GM12874 (cell line): ENCODE measurements around the gene SPATA20.

Experiments used
- TF ChIP-seq, protein P1 (sequence below): IDR thresholded peaks from 2 replicates; pipeline ENCODE4 v1.5.1; 2011; ENCODE audit warnings: low read depth, mild to moderate bottlenecking, control low read depth, low read length, moderate library complexity; ENCODE audit not compliant: insufficient read depth

The SPATA20 gene

DNA sequence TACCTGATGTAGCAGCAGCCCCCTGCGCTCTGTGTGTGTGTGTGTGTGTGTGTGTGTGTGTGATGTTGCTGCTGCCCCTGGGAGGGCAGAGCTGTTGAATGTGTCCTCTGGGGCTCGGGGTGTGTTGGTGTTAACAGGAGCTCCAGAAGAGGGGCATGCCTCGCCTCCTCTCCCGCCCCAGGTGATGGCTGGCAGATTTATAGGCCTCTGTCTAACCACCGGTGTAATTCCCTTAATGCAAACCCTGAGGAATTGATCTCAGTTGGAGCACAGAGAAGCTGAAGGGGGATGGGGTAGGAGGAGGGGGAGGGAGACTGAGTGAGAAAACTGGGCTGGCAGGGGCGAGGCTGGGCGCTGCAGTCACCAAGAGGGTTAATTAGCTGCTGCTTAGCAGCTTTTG, 23.6 kb downstream of the SPATA20 start:
- TF ChIP-seq, protein P1, sequence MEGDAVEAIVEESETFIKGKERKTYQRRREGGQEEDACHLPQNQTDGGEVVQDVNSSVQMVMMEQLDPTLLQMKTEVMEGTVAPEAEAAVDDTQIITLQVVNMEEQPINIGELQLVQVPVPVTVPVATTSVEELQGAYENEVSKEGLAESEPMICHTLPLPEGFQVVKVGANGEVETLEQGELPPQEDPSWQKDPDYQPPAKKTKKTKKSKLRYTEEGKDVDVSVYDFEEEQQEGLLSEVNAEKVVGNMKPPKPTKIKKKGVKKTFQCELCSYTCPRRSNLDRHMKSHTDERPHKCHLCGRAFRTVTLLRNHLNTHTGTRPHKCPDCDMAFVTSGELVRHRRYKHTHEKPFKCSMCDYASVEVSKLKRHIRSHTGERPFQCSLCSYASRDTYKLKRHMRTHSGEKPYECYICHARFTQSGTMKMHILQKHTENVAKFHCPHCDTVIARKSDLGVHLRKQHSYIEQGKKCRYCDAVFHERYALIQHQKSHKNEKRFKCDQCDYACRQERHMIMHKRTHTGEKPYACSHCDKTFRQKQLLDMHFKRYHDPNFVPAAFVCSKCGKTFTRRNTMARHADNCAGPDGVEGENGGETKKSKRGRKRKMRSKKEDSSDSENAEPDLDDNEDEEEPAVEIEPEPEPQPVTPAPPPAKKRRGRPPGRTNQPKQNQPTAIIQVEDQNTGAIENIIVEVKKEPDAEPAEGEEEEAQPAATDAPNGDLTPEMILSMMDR, result no peak

DNA sequence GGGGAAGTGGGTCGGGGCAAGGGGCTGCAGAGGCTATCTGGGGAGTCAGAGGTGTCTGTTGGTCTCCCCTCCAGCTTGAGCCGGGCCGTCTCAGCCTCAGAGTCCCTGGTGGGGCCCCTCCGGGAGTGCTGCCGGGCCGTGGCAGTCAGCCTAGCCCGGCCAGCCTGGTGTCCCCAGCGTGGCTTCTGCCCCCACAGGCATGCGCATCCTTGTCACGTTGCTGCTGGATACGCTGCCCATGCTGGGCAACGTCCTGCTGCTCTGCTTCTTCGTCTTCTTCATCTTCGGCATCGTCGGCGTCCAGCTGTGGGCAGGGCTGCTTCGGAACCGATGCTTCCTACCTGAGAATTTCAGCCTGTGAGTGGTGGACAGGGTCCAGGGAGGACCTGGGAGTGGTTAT, 24.7 kb downstream of the SPATA20 start:
- TF ChIP-seq, protein P1, result no peak

DNA sequence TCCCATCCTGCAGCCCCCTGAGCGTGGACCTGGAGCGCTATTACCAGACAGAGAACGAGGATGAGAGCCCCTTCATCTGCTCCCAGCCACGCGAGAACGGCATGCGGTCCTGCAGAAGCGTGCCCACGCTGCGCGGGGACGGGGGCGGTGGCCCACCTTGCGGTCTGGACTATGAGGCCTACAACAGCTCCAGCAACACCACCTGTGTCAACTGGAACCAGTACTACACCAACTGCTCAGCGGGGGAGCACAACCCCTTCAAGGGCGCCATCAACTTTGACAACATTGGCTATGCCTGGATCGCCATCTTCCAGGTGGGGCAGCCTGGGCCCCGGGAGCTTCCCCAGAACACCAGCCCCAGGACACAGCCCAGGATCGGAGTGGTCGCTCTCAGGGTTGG, 25.6 kb downstream of the SPATA20 start:
- TF ChIP-seq, protein P1, result no peak

DNA sequence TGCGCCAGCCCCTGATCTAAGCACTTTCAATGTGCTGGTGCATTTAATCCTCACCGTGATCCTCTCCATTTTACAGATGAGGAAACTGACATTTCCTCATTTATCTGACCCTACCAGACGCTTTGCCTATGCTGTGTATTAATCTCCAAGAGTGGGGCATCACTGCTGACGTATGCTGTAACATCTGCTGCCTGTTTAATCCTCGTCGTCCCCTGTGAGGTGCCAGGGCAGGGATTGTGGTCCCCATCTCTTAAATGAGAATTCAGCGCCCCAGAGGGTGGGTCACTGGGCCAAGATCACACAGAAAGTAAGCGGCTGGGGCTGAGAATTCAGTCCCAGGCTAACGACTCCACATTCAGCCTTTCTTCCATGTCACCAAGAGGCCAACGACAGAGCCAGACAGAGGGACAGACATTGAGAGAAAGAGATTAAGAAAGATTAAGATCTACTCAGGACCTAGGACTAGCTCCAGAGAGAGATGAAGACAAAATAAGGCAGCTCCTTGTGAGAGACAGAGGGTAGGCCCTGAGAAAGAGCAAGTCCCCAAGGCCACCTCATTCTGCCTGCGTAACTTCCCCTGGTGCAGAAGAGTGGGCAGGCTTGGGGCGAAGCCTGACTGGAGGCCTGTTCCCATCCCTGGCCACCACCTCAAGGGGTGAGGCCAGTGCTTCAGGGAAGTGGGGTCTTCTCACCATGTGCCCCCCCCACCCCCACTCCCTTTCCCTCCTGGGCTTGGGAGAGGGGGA, 27.1 kb downstream of the SPATA20 start:
- TF ChIP-seq, protein P1, result no peak

DNA sequence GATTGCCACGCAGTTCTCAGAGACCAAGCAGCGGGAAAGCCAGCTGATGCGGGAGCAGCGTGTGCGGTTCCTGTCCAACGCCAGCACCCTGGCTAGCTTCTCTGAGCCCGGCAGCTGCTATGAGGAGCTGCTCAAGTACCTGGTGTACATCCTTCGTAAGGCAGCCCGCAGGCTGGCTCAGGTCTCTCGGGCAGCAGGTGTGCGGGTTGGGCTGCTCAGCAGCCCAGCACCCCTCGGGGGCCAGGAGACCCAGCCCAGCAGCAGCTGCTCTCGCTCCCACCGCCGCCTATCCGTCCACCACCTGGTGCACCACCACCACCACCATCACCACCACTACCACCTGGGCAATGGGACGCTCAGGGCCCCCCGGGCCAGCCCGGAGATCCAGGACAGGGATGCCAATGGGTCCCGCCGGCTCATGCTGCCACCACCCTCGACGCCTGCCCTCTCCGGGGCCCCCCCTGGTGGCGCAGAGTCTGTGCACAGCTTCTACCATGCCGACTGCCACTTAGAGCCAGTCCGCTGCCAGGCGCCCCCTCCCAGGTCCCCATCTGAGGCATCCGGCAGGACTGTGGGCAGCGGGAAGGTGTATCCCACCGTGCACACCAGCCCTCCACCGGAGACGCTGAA, 28.7 kb downstream of the SPATA20 start:
- TF ChIP-seq, protein P1, result peak; percentile 13; the same call in 1 of the 2 replicates

DNA sequence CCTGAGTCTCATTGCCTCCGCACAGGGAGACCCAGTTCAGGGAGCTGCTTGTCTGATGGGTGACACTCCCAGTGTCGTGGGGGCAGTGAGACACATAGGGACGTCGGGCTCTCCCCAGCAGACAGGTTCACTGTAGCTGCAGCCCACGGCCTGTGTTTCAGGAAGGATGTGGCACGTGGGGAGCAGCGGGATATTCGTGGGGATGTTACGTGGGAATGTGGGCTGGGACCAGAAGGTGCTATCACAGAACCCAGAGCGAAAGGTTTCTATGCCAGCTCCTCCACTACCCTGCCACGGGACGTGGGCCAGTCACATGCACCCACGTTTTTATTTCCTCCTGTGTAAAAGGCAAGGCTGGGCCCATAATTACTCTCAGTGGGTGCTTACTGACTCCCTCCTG, 29.9 kb downstream of the SPATA20 start:
- TF ChIP-seq, protein P1, result no peak

DNA sequence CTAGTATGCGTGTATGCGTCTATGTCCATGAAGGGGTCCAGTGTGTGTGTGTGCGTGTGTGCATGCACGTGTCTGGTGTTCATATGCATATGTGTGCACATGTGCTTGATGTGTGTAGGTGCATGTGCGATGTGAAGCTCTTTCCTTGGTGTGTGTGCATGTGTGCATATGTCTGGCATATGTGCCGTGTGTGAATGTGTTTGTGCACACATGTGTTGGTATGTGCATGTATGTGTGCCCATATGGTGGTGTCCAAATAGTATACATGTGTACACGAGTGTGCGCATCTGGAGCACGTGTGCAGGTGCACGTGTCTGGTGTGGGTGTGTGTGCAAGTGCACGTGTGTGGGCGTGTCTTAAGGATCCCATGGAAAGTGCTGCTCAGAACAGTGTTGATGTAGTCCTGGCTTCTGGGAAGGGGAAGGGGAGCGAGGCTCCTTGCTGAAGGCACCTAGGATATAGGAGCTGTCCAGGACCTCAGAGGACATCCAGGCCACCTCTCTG, 30.5 kb downstream of the SPATA20 start:
- TF ChIP-seq, protein P1, result no peak
